Cardiac muscle cell (in vitro differentiated cells and primary cell): Measurements from ENCODE around the gene AGAP1. TPM values are rescaled to one million over a fixed set of nuclear protein-coding genes. Genes with fewer than 3 reads are reported as not detected.

Experiments
- DNase-seq, 2 donors: peaks; one replicate each; pipeline versions ENCODE4 v3.0.0 to v3.0.0-alpha.2; 2010 to 2017; ENCODE audit warnings: low read depth in 1 of 2, low spot score in 1 of 2
- H3K27ac ChIP-seq: fragments of 200-600 bp; sonication (generic); 2 replicates; pipeline ENCODE4 v1.5.1; 2016
- H3K27me3 ChIP-seq: fragments of 200-600 bp; sonication (generic); 2 replicates; pipeline ENCODE4 v1.6.0; 2016; ENCODE audit warnings: control low read depth
- H3K36me3 ChIP-seq: fragments of 200-600 bp; sonication (generic); 2 replicates; pipeline ENCODE4 v1.5.1; 2016; ENCODE audit warnings: control low read depth
- H3K4me1 ChIP-seq: fragments of 200-600 bp; sonication (generic); 2 replicates; pipeline ENCODE4 v1.8.1; 2017; ENCODE audit warnings: low read depth, mild to moderate bottlenecking, mixed run types
- H3K4me3 ChIP-seq: fragments of 200-600 bp; sonication (generic); 2 replicates; pipeline ENCODE4 v1.5.1; 2016; ENCODE audit warnings: mild to moderate bottlenecking
- H3K9me3 ChIP-seq: fragments of 200-600 bp; sonication (generic); 2 replicates; pipeline ENCODE4 v1.5.1; 2017; ENCODE audit warnings: low read depth, mild to moderate bottlenecking, control low read depth
- polyA plus RNA-seq: library from polyadenylated mRNA; unstranded; fragments of >200 nt; fragmentation: Nextera tagmentation; extraction: Ambion mirVana; gene quantifications from 2 replicates; pipeline ENCODE4 v1.2.1, GENCODE V29; 2016
- total RNA-seq: library from RNA; depleted of rRNA; stranded (reverse); fragments of >200 nt; gene quantifications from 2 replicates; pipeline ENCODE4 v1.2.3, GENCODE V29; 2016
- TF ChIP-seq, protein P1 (sequence below): IDR thresholded peaks from 2 replicates; pipeline ENCODE4 v1.5.1; 2012; ENCODE audit warnings: low read depth, mild to moderate bottlenecking, low read length

The AGAP1 gene
- total and polyA plus RNA-seq, 2 experiments from 2014 or later: 8.6 to 38.2 TPM

DNA sequence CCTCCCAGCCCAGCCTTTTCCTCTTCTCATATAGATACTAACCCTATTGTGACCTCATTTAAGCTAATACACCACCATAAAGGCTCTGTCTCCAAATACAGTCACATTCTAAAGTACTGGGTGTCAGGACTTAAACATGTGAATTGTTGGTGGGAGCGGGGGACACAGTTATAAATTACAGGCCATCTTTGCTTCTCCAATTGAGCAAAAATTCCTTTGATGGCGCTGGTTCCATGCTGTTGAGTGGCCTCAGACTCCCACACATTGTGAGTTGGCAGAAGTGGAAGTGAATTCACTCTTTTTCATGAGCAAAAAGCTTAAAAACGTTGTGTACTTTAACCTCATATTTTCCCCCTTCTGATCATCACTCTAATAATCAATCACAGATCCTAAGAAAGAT is 628.4 kb downstream of the AGAP1 start:
- Histone ChIP-seq H3K4me1 (peaks cover 9% of the 10 kb centered on the region), H3K9me3 (no peaks in the 10 kb centered on the region), H3K27me3 (no peaks in the 10 kb centered on the region), H3K27ac (no peak overlapping the region), H3K36me3 (peaks cover 11% of the 10 kb centered on the region), H3K4me3 (no peak overlapping the region)
- TF ChIP-seq, protein P1, sequence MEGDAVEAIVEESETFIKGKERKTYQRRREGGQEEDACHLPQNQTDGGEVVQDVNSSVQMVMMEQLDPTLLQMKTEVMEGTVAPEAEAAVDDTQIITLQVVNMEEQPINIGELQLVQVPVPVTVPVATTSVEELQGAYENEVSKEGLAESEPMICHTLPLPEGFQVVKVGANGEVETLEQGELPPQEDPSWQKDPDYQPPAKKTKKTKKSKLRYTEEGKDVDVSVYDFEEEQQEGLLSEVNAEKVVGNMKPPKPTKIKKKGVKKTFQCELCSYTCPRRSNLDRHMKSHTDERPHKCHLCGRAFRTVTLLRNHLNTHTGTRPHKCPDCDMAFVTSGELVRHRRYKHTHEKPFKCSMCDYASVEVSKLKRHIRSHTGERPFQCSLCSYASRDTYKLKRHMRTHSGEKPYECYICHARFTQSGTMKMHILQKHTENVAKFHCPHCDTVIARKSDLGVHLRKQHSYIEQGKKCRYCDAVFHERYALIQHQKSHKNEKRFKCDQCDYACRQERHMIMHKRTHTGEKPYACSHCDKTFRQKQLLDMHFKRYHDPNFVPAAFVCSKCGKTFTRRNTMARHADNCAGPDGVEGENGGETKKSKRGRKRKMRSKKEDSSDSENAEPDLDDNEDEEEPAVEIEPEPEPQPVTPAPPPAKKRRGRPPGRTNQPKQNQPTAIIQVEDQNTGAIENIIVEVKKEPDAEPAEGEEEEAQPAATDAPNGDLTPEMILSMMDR: no peak
- no peak for DNase-seq

DNA sequence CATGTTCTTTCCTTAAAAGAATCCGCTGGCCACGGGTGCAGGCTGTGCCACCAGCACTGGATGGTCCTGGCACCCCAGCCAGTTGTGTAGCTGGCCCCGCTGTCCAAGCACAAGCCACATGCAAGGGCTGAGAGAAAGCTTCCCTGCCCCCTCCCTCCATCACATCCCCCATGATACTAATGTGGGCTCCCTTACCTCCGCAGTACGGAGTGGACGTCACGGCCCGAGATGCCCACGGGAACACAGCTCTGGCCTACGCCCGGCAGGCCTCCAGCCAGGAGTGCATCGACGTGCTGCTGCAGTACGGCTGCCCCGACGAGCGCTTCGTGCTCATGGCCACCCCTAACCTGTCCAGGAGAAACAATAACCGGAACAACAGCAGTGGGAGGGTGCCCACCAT is 629.9 kb downstream of the AGAP1 start:
- Histone ChIP-seq H3K9me3 (no peaks in the 10 kb centered on the region), H3K27ac (no peak overlapping the region), H3K27me3 (no peaks in the 10 kb centered on the region), H3K36me3 (peaks cover 11% of the 10 kb centered on the region), H3K4me3 (no peak overlapping the region), H3K4me1 (no peaks in the 10 kb centered on the region)
- DNase-seq: no peak
- TF ChIP-seq, protein P1: no peak

GRCh38 chr2:236124182-236124893 is 630.5 kb downstream of the AGAP1 start:
- Histone ChIP-seq H3K9me3 (no peaks in the 10 kb centered on the region), H3K36me3 (peaks cover 11% of the 10 kb centered on the region), H3K27me3 (no peaks in the 10 kb centered on the region), H3K4me3 (no peak overlapping the region), H3K27ac (no peak overlapping the region), H3K4me1 (no peaks in the 10 kb centered on the region)
- no peak for DNase-seq
- TF ChIP-seq, protein P1: no peak

GRCh38 chr2:236125541-236125940 is 631.7 kb downstream of the AGAP1 start:
- H3K9me3 ChIP-seq: no peaks in the 10 kb centered on the region
- no peak overlapping the region for H3K27ac ChIP-seq
- TF ChIP-seq, protein P1: no peak
- no peak overlapping the region for H3K4me3 ChIP-seq
- peaks cover 11% of the 10 kb centered on the region for H3K36me3 ChIP-seq
- H3K27me3 ChIP-seq: no peaks in the 10 kb centered on the region
- no peak for DNase-seq
- H3K4me1 ChIP-seq: no peaks in the 10 kb centered on the region

DNA sequence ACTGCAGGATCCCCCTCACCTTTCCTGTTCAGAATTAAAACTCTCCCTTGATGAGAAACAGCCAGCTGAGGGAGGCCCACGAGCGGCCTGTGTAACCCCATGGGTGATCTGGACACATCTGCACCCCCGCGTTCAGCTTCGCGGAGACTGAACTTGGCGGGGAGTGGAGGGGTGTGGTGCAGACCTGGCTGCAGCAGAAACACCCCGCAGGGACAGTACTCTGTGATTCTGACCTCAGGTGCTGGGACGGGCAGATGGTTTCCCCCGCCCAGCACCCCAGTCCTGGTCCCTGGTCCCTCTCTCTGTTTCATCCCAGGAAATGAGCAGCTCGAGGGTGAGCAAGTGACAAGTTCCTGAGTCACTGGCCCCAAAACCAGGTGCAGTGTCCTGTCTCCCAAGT is 633.2 kb downstream of the AGAP1 start:
- H3K27me3 ChIP-seq: no peaks in the 10 kb centered on the region

More for the DNA sequence above, 633.2 kb downstream of the AGAP1 start:
- Histone ChIP-seq H3K27ac (no peak overlapping the region), H3K36me3 (peaks cover 11% of the 10 kb centered on the region), H3K9me3 (no peaks in the 10 kb centered on the region), H3K4me3 (no peak overlapping the region), H3K4me1 (no peaks in the 10 kb centered on the region)
- TF ChIP-seq, protein P1: no peak
- no peak for DNase-seq
